ENCODE measurements around the gene MAMSTR. TPM values are rescaled to one million over a fixed set of nuclear protein-coding genes. Genes with fewer than 3 reads are reported as not detected.

The MAMSTR gene
- total and polyA plus RNA-seq, 8 donors: 0.46 to 3.6 (median 1.5) TPM; not detected in 3

DNA sequence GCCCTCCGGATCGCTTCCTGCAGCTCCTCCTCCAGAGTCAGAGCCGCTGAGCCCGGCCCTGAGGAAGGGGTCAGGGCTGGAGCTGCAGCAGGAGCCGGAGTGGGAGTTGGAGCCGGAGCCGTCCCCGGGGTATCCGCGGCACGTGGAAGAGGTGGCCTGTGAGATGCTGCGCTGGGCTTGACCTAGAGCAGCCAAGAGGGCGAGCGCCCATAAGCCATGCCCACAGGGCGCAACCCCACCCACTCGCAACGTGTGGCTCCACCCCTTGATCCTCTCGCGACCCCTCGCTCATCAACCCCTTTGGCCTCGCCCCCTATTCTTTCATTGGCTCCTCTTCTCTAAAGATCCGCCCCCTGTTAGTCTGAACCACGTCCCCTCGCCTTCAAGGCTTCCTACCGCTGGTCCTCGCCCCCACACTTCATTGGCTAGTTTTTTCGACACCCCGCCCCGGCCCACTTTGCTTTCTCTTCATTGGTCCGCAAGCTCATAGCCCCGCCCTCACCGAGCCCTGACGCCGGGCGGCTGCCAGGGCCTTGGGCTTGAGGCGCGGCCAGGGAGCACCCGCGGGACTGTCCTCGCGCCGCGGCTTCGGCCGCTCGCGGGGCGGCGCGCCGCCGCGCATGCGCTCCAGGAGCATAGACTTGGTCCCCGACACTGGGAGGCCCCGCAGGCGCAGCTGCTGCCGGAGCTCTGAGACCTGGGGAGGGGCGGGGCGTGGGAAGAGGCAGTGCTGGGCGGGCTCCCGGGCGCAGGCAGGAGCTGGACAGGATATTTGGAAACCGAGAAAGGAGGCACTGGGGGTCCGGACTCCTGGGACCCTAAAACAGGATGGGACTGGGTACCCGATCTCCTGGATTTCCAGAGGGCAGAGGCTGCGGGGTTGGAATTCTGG, 5.4 kb downstream of the MAMSTR start:
- Histone ChIP-seq H3K36me3 (no peaks in the 10 kb centered on the region), H3K27me3 (no peaks in the 10 kb centered on the region), H3K27ac (peak overlapping the region; percentile 67 to 87 (median 83)), H3K9me3 (peaks cover 0 to 6% (median 2%) of the 10 kb centered on the region in 4 donors), H3K4me1 (peaks cover 29 to 57% (median 46%) of the 10 kb centered on the region in 4 donors), H3K4me3 (peak overlapping the region; percentile 56 to 65 (median 62))
- peak; percentile 99 to 100 for DNase-seq
- no peak for TF ChIP-seq EP300 (IDR thresholded peaks at IDR 0.05)
- peak; percentile 36 to 58 (median 56) for TF ChIP-seq POLR2AphosphoS5 (IDR thresholded peaks at IDR 0.05)
- TF ChIP-seq POLR2A (IDR thresholded peaks at IDR 0.05): no peak
- TF ChIP-seq, protein P1, sequence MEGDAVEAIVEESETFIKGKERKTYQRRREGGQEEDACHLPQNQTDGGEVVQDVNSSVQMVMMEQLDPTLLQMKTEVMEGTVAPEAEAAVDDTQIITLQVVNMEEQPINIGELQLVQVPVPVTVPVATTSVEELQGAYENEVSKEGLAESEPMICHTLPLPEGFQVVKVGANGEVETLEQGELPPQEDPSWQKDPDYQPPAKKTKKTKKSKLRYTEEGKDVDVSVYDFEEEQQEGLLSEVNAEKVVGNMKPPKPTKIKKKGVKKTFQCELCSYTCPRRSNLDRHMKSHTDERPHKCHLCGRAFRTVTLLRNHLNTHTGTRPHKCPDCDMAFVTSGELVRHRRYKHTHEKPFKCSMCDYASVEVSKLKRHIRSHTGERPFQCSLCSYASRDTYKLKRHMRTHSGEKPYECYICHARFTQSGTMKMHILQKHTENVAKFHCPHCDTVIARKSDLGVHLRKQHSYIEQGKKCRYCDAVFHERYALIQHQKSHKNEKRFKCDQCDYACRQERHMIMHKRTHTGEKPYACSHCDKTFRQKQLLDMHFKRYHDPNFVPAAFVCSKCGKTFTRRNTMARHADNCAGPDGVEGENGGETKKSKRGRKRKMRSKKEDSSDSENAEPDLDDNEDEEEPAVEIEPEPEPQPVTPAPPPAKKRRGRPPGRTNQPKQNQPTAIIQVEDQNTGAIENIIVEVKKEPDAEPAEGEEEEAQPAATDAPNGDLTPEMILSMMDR (IDR thresholded peaks at IDR 0.05): no peak
- WGBS, 5 donors: 0 to 1% (median 1%) methylated on average over 38 to 67 of the region's 67 CpGs
- intact Hi-C loops (cut with DNase I; ENCODE audit: low total_unique reads): no loop called here

DNA sequence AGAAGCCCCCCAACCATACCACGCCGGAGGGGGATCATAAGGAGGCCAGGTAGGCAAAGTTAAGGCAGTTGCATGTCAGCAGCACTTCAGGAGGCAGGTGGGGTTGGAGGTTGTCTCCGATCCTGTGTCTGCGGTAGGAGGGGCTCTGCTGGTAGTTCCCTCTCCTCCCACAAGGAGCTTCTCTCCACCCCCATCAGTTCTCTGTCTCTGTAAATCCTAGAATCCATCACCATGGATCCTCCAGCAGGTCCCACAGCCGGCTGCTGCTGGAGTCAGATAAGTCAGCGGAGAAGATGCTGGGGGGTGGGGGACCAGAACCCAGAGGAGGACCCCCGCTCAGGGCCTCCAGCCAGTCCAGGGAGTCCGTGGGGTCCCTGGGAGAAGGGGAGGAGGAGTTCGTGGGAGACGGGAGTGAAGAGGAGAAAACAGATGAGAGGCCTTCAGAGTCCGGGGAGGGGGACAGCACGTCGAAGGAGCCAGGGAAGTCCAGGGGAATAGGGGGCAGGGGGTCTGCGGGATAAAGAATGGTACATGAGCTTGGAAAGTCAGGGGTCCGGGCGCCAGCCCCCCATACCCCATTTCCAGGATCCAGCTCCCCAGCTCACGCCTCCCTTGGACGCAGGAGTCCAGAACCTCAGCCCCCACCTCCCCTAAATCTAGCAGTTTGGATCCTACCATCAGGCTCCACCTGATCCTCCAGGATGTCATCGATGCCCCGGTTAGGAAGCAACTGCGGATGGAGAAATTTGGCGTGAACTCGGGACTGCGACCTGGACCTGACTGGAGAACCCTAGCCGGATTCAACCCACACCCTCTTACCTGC, 6.3 kb downstream of the MAMSTR start:
- Histone ChIP-seq H3K36me3 (no peaks in the 10 kb centered on the region), H3K27ac (peak overlapping the region; percentile 22 to 87 (median 83)), H3K9me3 (peaks cover 0 to 6% (median 2%) of the 10 kb centered on the region in 4 donors), H3K4me1 (peaks cover 29 to 49% (median 43%) of the 10 kb centered on the region in 4 donors), H3K4me3 (peak overlapping the region; percentile 56 to 65 (median 62)), H3K27me3 (no peaks in the 10 kb centered on the region)
- peak in 1 of 2 donors; percentile 42 for DNase-seq
- TF ChIP-seq, protein P1 (IDR thresholded peaks at IDR 0.05): peak in 1 of 7 experiments; percentile 11
- no peak for TF ChIP-seq POLR2AphosphoS5 (IDR thresholded peaks at IDR 0.05)
- intact Hi-C loops (cut with DNase I; ENCODE audit: low total_unique reads): no loop called here
- WGBS, 5 donors: 24 to 37% (median 28%) methylated on average over 23 to 25 of the region's 25 CpGs

DNA sequence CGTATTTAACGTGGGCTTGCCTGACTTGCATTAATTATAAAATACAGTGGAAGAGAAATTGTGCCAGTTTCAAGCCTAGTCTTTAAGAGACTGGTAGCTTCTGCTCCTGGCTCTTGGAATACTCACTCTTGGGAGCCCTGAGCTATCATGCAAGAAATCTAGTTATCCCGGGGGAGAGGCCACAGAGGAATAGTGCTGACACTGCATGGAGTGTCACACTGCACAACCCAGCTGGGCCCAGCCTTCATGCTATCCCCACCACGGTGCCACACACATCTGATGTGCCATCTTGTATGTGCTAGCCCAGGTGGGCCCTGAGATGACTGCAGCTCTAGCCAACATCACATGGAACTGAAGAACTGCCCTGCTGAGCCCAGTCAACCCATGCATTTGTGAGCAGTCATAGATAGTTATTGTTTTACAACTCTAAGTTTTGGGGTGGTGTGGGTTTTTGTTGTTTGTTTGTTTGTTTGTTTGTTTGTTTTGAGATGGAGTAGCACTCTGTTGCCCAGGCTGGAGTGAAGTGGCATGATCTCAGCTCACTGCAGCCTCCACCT, 8.3 kb downstream of the MAMSTR start:
- TF ChIP-seq POLR2A (IDR thresholded peaks at IDR 0.05) (no peak), EP300 (IDR thresholded peaks at IDR 0.05) (no peak), POLR2AphosphoS5 (IDR thresholded peaks at IDR 0.05) (no peak)
- TF ChIP-seq, protein P1 (IDR thresholded peaks at IDR 0.05): no peak
- Histone ChIP-seq H3K36me3 (peaks cover 0 to 12% (median 0%) of the 10 kb centered on the region in 4 donors), H3K4me1 (peaks cover 20 to 33% (median 30%) of the 10 kb centered on the region in 4 donors), H3K27me3 (no peaks in the 10 kb centered on the region), H3K9me3 (peaks cover 0 to 6% (median 2%) of the 10 kb centered on the region in 4 donors), H3K4me3 (no peak overlapping the region), H3K27ac (no peak overlapping the region)
- WGBS, 5 donors: 90 to 96% (median 93%) methylated on average over 4 of the region's 4 CpGs
- DNase-seq: no peak
- intact Hi-C loops (cut with DNase I; ENCODE audit: low total_unique reads): no loop called here

DNA sequence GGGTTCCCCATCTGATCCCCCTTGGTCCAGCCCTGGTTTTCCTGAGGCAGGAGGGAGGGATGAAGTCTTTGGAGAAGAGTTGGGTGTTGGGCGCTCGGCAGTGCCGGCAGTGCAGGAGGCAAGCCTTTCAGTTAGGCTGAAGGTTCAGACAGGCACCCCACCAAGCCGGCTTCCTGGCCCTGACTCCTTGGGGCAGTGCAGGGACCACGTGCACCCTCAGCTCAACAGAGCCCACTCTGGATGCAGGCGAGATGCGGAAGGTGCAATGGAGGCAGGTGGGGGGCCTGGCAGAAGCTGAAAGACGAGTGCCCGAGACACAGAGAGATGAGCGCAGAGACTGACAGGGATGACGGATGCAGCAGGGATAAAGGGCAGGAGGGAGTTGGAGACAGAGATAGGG, 11.1 kb downstream of the MAMSTR start:
- TF ChIP-seq, protein P1 (IDR thresholded peaks at IDR 0.05): no peak
- TF ChIP-seq EP300 (IDR thresholded peaks at IDR 0.05) (no peak), POLR2AphosphoS5 (IDR thresholded peaks at IDR 0.05) (no peak), POLR2A (IDR thresholded peaks at IDR 0.05) (no peak)
- H3K27me3 ChIP-seq: no peaks in the 10 kb centered on the region
- DNase-seq: no peak
- H3K4me3 ChIP-seq: no peak overlapping the region
- H3K27ac ChIP-seq: no peak overlapping the region
- WGBS, 5 donors: 53 to 71% (median 58%) methylated on average over 10 to 11 of the region's 11 CpGs
- peaks cover 7 to 12% (median 8%) of the 10 kb centered on the region in 4 donors for H3K4me1 ChIP-seq
- H3K9me3 ChIP-seq: peaks cover 0 to 6% (median 2%) of the 10 kb centered on the region in 4 donors
- H3K36me3 ChIP-seq: peaks cover 3 to 32% (median 6%) of the 10 kb centered on the region in 4 donors
- intact Hi-C loops (cut with DNase I; ENCODE audit: low total_unique reads): no loop called here

All from stomach (tissue), 9 donors.